ENCODE results near the gene RAD51B.

The RAD51B gene

DNA sequence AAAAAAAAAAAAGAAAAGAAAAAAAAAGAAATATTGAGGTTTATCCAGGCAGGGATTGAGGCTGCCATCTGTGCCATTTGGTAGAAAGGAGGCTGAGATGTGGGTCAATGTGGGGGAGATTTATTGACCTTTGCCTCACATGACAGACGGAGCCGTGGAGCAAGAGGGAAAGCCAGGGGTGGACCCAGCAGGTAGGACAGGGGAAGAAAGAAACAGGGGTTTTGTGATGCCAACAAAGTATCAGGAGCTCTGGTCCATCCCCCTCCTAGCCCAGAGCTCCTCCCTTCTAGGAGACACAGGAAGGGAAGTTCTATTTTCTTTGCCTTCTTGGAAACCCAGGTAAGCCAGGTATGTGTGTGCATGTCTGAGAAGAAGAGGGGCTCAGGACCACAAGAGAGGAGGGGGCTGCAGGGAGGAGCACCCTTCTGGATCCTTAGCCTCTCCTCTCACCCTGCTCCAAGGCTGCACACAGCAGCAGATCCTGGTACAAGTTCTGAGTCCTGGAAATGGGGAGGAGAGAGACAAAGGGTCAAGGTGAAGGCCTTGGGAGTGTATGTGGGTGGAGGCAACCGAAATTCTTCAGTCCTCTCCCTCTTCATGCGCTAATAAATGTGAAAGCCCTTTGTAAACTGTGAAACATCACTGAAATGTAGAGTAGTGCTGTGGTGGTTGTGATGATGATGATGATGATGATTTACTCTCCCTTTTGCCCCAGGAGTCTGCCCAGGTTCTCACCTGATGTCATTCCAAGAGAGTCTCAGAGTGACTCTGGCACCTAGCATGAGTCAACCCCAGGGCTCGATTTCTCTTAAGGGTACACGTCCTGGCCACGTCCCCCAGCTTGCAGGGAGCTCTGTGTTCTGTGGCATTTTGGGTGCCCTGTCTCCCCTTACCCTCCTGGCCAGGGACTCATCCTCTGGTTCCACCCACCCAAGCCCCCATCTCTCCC lies 947.0 kb downstream of the RAD51B start:
- H3K4me3 ChIP-seq (ENCODE audit: low read depth, low read length) = no peak overlapping the region
- TF ChIP-seq, protein P1, sequence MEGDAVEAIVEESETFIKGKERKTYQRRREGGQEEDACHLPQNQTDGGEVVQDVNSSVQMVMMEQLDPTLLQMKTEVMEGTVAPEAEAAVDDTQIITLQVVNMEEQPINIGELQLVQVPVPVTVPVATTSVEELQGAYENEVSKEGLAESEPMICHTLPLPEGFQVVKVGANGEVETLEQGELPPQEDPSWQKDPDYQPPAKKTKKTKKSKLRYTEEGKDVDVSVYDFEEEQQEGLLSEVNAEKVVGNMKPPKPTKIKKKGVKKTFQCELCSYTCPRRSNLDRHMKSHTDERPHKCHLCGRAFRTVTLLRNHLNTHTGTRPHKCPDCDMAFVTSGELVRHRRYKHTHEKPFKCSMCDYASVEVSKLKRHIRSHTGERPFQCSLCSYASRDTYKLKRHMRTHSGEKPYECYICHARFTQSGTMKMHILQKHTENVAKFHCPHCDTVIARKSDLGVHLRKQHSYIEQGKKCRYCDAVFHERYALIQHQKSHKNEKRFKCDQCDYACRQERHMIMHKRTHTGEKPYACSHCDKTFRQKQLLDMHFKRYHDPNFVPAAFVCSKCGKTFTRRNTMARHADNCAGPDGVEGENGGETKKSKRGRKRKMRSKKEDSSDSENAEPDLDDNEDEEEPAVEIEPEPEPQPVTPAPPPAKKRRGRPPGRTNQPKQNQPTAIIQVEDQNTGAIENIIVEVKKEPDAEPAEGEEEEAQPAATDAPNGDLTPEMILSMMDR (IDR thresholded peaks at IDR 0.05; ENCODE audit: low read depth, low read length) = no peak
- no peak for DNase-seq (ENCODE audit: low read depth, low spot score)
- in situ Hi-C loops (cut with HindIII; ENCODE audit: low sequenced_read_pairs) = no loop called here

DNA sequence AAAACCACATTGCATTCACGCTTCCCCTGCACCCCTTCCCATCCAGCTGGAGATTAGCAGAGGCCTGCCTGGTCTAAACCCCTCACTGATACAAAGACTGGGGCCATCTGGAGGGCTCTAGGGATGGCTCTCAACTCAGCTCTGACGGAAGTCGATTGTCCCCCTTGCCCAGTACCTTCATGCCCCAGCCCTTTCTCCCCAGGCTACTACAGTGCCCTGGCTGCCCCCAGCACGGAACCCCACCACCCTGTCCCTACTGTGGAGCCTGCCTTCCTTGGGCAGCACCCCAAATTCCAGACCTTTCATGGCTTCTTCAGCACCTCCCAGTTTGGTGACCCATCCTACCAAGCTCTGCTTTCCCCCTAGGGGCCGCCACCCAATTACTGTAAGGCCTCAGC lies 947.7 kb downstream of the RAD51B start:
- in situ Hi-C loops (cut with HindIII; ENCODE audit: low sequenced_read_pairs) = no loop called here
- H3K4me3 ChIP-seq (ENCODE audit: low read depth, low read length) = no peak overlapping the region
- no peak for DNase-seq (ENCODE audit: low read depth, low spot score)
- TF ChIP-seq, protein P1 (IDR thresholded peaks at IDR 0.05; ENCODE audit: low read depth, low read length) = no peak

DNA sequence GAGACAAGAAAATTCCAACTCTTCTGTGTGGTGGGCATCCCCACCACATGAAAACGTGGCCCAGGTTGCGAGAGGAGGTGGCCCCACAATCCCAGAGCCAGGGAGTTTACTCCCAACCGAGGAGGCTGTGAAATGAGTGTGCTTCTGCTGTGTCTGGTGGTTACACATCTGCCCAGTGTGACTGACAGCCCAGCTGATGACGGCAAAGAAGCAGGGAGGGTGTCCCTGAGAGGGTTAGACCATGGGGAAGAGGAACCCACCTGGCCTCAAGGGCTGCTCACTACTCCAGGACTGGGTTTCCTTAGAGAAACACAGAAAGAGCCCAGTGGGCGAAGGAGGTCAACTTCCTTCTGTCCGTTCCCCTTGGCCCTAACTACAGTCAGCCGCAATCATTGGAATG lies 948.7 kb downstream of the RAD51B start:
- in situ Hi-C loops (cut with HindIII; ENCODE audit: low sequenced_read_pairs) = no loop called here
- no peak for DNase-seq (ENCODE audit: low read depth, low spot score)
- TF ChIP-seq, protein P1 (IDR thresholded peaks at IDR 0.05; ENCODE audit: low read depth, low read length) = no peak
- no peak overlapping the region for H3K4me3 ChIP-seq (ENCODE audit: low read depth, low read length)

DNA sequence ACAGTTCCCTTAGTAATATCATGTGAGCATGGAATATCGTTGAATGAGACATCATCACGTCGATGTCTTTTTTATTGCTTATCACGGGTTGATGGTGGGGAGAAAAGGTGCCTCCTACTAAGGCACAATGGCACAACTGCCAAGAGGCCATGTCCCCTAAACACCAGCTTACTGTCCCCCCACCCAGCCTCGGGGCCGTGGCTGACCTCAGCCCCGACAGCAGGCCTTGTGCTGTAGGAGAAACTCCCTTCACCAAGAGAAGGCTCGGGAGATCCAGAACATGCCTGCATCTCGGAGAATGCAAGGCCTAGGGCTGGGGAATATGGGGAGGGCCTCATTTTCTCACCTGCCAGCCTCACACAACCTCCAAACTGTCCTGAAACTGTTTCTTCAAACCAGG lies 950.5 kb downstream of the RAD51B start:
- DNase-seq (ENCODE audit: low read depth, low spot score) = no peak
- TF ChIP-seq, protein P1 (IDR thresholded peaks at IDR 0.05; ENCODE audit: low read depth, low read length) = no peak
- in situ Hi-C loops (cut with HindIII; ENCODE audit: low sequenced_read_pairs) = no loop called here

DNA sequence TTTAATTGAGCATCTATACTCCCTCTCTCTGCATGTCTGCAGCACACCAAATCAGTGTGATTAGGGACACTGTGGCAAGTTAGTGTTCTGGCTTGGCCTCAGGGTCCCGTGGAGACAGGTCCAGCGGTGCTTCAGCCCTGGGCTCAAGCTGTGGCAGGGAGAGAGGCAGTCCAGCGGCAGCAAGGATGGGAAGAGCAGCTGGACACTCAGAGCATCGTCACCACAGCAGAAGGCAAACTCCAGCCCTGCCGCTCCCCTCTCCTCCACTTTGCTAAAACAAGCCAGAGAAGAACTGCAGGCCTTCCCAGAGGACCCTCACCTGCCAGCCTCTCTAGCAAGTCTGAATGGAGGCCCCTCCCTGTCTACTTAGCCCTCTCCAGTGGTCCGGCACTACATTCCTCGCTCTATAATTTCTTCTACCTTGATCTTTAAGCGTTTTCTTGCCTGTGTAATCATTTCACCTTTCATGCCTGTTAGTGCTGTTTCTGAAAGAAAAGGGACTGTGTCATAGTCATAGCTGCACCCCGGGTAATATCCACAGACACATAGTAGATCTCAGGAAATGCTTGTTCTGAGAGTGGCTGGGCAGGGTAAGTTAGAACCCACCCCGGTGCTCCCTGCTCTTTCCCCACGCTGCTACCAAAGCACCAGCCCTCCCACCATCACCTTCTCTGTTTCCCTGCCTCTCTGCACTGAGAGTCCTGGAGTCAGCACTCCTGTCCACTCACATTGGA lies 951.1 kb downstream of the RAD51B start:
- no peak overlapping the region for H3K4me3 ChIP-seq (ENCODE audit: low read depth, low read length)
- in situ Hi-C loops (cut with HindIII; ENCODE audit: low sequenced_read_pairs) = no loop called here
- TF ChIP-seq, protein P1 (IDR thresholded peaks at IDR 0.05; ENCODE audit: low read depth, low read length) = no peak
- DNase-seq (ENCODE audit: low read depth, low spot score) = no peak

More for the DNA sequence above, 950.5 kb downstream of the RAD51B start:
- H3K4me3 ChIP-seq (ENCODE audit: low read depth, low read length) = no peak overlapping the region

DNA sequence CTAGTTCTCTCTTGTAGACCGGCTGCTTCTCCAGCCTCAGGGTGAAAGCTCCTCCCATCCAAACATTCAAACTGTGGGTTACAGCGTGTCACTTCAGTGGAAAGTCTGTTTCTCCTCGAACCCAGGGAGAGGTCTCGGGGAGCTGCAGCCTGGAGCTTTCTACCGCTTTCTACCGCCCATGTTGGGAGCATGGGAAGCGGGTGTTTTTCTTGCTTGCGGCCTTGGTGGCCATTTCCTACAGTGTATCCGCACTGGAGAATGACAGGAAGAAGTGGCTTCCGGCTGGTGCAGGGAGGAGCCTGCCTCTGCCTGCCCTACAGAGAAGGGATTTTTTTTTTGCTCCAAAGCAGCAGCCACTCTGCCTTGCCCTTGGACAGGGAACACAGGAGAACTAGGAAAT lies 952.1 kb downstream of the RAD51B start:
- TF ChIP-seq, protein P1 (IDR thresholded peaks at IDR 0.05; ENCODE audit: low read depth, low read length) = no peak
- DNase-seq (ENCODE audit: low read depth, low spot score) = no peak
- H3K4me3 ChIP-seq (ENCODE audit: low read depth, low read length) = no peak overlapping the region
- in situ Hi-C loops (cut with HindIII; ENCODE audit: low sequenced_read_pairs) = no loop called here
